Lung (tissue), 12 donors: ENCODE measurements around the gene NACC2. TPM values are rescaled to one million over a fixed set of nuclear protein-coding genes. Genes with fewer than 3 reads are reported as not detected.
A peak's percentile ranks its signal among the peaks of the same experiment; 100 is the strongest.

Experiments
- ATAC-seq: fragments of 200-7000 bp; cut with Tn5 transposase; one replicate; pipeline ENCODE4 v1.9.1; 2020; ENCODE audit warnings: moderate number of reproducible peaks; ENCODE audit not compliant: insufficient read depth, low FRiP score
- DNase-seq, 3 donors: peaks; one replicate each; pipeline ENCODE4 v3.0.0-alpha.2; 2013 to 2017
- H3K27ac ChIP-seq, 2 donors: one replicate each; pipeline ENCODE4 v1.5.1; 2013; ENCODE audit warnings: mild to moderate bottlenecking in 2 of 2, moderate library complexity in 2 of 2, control low read depth in 1 of 2, inconsistent platforms in 1 of 2, low read depth in 1 of 2, low read length in 1 of 2
- H3K27me3 ChIP-seq, 3 donors: one replicate each; pipeline ENCODE4 v1.5.1; 2013; ENCODE audit warnings: low read length in 2 of 3; ENCODE audit not compliant: control insufficient read depth in 3 of 3, insufficient read depth in 3 of 3
- H3K36me3 ChIP-seq, 4 donors: one replicate each; pipeline ENCODE4 v1.5.1; 2013; ENCODE audit warnings: low read length in 4 of 4, mild to moderate bottlenecking in 1 of 4, moderate library complexity in 1 of 4; ENCODE audit not compliant: control insufficient read depth in 4 of 4, insufficient read depth in 4 of 4
- H3K4me1 ChIP-seq, 5 donors: one replicate each; pipeline ENCODE4 v1.5.1; 2013; ENCODE audit warnings: low read length in 5 of 5, mild to moderate bottlenecking in 2 of 5, moderate library complexity in 1 of 5; ENCODE audit not compliant: control insufficient read depth in 5 of 5, insufficient read depth in 5 of 5
- H3K4me3 ChIP-seq: one replicate; pipeline ENCODE4 v1.5.1; 2013; ENCODE audit warnings: mild to moderate bottlenecking, control low read depth, moderate library complexity
- H3K9ac ChIP-seq, 2 donors: one replicate each; pipeline ENCODE4 v1.5.1; 2013; ENCODE audit warnings: low read length in 2 of 2, control low read depth in 1 of 2; ENCODE audit not compliant: insufficient read depth in 1 of 2
- H3K9me3 ChIP-seq, 4 donors: one replicate each; pipeline ENCODE4 v1.5.1; 2013; ENCODE audit warnings: low read length in 3 of 4, mild to moderate bottlenecking in 1 of 4, moderate library complexity in 1 of 4; ENCODE audit not compliant: control insufficient read depth in 4 of 4, insufficient read depth in 3 of 4
- WGBS, 2 donors: extraction: QIAGEN DNeasy Blood & Tissue Kit; methylation state at CpG; one replicate each; pipeline ENCODE4 v1.1.7; 2013; 5-methylcytosine and 5-hydroxymethylcytosine counted together
- polyA plus RNA-seq, 2 donors: library from polyadenylated mRNA; stranded (reverse); fragments of 200-250 nt; gene quantifications; one replicate each; pipeline ENCODE4 v1.2.1, GENCODE V29; 2013
- total RNA-seq, 2 donors: library from RNA; depleted of rRNA in 1 of 2; stranded (reverse); fragments of >200 nt in 1 of 2; gene quantifications; one replicate each; pipeline ENCODE4 v1.2.1, GENCODE V29; 2014 to 2021
- TF ChIP-seq, protein P1 (sequence below): IDR thresholded peaks from 2 replicates; pipeline ENCODE4 v1.5.1; 2012; ENCODE audit warnings: mild to moderate bottlenecking; ENCODE audit errors: control extremely low read depth, extremely low read depth
- donor health status: control.
- donor health status: control.
- donor health status: Bipolar disorder and iron deficiency.
- donor health status: healthy.
- donor health status: DM: yes; HTN: yes; CAD: no.

NACC2 gene
- total and polyA plus RNA-seq, 4 donors, result 5.9 to 32.7 (median 10.5) TPM

DNA sequence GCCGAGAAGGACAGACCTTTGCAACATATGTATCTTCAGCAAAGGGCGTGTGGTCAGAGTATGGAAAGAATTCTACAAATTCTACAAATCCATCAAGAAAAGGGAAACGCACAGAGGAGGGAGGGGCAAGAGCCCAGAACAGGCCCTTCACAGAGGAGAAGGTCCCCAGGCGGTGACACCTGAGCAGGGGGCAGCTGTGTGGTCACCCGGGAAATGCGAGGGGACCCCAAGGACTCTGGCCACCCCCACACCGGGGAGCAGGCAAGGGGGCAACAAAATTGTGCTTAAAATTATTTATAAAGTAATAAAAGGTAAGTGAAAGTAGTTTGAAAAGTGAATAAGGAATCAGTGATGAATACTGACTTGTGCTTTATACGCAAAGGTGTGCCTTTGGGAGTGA, 17.6 kb downstream of the NACC2 start:
- Histone ChIP-seq H3K27me3 (no peaks in the 10 kb centered on the region), H3K4me1 (peaks cover 0 to 29% (median 14%) of the 10 kb centered on the region in 5 donors), H3K36me3 (peaks cover 0 to 13% (median 0%) of the 10 kb centered on the region in 4 donors), H3K9me3 (no peaks in the 10 kb centered on the region), H3K9ac (no peak overlapping the region), H3K27ac (no peak overlapping the region), H3K4me3 (no peak overlapping the region)
- TF ChIP-seq, protein P1, sequence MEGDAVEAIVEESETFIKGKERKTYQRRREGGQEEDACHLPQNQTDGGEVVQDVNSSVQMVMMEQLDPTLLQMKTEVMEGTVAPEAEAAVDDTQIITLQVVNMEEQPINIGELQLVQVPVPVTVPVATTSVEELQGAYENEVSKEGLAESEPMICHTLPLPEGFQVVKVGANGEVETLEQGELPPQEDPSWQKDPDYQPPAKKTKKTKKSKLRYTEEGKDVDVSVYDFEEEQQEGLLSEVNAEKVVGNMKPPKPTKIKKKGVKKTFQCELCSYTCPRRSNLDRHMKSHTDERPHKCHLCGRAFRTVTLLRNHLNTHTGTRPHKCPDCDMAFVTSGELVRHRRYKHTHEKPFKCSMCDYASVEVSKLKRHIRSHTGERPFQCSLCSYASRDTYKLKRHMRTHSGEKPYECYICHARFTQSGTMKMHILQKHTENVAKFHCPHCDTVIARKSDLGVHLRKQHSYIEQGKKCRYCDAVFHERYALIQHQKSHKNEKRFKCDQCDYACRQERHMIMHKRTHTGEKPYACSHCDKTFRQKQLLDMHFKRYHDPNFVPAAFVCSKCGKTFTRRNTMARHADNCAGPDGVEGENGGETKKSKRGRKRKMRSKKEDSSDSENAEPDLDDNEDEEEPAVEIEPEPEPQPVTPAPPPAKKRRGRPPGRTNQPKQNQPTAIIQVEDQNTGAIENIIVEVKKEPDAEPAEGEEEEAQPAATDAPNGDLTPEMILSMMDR, result no peak
- 67 to 71% methylated on average over 8 of the region's 8 CpGs for WGBS, 2 donors
- DNase-seq (no peak), ATAC-seq (no peak)

DNA sequence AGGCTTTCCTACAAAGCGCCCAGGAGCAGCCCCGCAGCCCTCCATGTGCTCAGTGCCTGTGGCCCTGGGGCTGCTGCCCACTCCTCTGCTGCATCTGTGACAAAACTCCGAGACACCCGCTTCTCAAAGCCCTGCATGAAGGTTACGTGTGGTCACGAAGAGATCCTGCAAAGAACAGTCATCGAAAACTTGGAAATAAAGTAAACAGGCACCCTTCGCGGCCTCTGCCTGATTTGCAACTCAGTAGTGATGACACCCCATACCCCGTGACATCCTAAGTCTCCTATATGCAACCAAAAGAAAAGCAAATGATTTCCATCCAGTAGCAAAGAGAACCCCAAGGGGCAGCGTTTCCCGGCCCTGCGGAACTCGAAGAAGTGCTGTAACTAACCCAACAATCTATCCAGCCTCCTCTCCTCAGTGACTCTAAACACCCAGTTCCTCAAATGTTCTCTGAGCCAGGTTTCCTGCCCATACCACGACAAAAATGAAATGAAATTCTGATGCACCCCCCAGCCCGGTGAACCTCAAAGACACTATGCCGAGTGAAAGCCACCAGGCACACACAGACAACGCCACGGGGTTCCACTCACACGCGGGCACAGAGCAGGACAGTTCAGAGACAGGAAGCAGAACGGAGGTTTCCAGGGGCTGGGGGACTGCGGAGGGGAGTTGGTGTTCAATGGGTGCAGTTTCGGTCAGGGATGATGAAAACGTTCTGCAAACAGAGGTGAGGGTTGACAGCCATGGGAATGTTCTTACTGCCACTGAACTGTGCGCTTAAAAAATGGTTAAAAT, 19.0 kb downstream of the NACC2 start:
- 36 to 70% methylated on average over 26 of the region's 26 CpGs for WGBS, 2 donors
- DNase-seq (no peak), ATAC-seq (peak; percentile 51)
- H3K4me1 ChIP-seq, result peaks cover 0 to 15% (median 3%) of the 10 kb centered on the region in 5 donors
- H3K27me3 ChIP-seq, result no peaks in the 10 kb centered on the region
- peaks cover 0 to 11% (median 0%) of the 10 kb centered on the region in 4 donors for H3K36me3 ChIP-seq
- H3K9ac ChIP-seq, result no peak overlapping the region
- TF ChIP-seq, protein P1, result no peak
- no peaks in the 10 kb centered on the region for H3K9me3 ChIP-seq
- no peak overlapping the region for H3K27ac ChIP-seq
- H3K4me3 ChIP-seq, result no peak overlapping the region

DNA sequence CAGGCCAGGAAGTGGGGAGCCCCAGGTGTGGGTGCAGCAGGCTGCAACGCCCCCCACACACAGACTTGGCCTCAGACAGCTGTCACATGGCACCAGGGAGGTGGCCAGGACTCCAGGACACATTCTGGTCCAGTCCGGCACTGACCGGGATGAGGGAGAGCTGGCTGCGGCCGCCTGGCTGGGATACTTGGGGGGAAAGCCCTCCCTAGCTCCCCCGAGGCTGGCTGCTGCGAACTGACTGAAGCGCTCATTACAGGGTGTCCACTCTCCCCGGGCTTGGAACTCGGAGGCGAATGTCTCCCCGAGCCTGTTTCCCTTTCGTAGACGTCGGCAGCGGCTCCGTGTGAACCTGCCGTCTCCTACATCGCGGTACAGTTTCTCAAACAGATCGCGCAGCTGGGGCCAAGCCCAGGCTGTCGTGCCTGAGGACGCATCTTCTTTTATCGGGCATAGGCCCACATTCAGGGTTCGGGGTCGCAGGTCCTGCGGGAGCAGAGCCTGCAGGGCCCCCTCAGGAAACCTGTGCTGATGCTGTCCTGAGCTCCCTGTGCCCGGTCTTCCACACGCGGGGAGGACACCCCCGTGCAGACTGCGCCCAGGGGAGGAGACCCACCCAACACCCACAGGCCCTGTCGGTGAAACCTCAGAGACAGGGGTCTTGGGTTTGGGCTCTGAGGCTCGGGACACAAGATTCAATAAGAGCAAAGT, 19.8 kb downstream of the NACC2 start:
- Histone ChIP-seq H3K4me1 (peaks cover 0 to 11% (median 3%) of the 10 kb centered on the region in 5 donors), H3K4me3 (no peak overlapping the region), H3K36me3 (peaks cover 0 to 9% (median 0%) of the 10 kb centered on the region in 4 donors), H3K9me3 (no peaks in the 10 kb centered on the region), H3K9ac (no peak overlapping the region), H3K27me3 (no peaks in the 10 kb centered on the region), H3K27ac (no peak overlapping the region)
- no peak for DNase-seq
- no peak for ATAC-seq
- TF ChIP-seq, protein P1, result no peak
- WGBS, 2 donors, result 71 to 82% methylated on average over 35 of the region's 35 CpGs
